D721Med (cell line): ENCODE data around the gene PPP1R27.

Experiments used
- DNase-seq: peaks from one replicate; pipeline ENCODE4 v3.0.0; 2011; ENCODE audit warnings: low spot score; ENCODE audit not compliant: insufficient read length
- FAIRE-seq: peaks from 2 replicates; lab custom pipeline; 2011; peaks lifted over from hg19 to GRCh38; lab: Jason Lieb, UNC
- TF ChIP-seq, protein P1 (sequence below): IDR thresholded peaks from 2 replicates; pipeline ENCODE4 v1.5.1; 2012; ENCODE audit warnings: mild to moderate bottlenecking, control low read depth; ENCODE audit not compliant: insufficient read depth; ENCODE audit errors: missing control alignments

The PPP1R27 gene, protein sequence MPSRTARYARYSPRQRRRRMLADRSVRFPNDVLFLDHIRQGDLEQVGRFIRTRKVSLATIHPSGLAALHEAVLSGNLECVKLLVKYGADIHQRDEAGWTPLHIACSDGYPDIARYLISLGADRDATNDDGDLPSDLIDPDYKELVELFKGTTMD

DNA sequence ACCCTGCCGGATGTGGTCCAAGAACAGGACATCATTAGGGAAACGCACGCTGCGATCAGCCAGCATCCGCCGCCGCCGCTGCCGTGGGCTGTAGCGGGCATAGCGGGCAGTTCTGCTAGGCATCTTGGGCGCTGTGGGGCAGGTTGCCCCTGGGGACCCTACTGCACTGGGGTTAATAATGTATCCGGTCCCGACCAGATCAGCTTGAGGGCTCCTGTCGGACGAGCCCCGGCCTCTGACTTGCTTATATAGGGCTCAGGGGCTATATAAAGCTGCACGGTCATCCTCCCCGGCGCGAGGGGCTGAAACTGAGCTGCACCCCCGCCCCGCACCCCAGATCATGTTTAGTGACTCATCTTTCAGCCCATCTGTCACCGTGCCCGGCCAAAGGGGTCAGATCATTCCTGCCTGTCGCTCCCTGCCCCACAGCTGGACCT, at the start of gene PPP1R27:
TSS of gene PPP1R27 (minus strand) at position 220 of the 437 bp plus-strand sequence. CDS start at position 123, 97 bp downstream.
- TF ChIP-seq, protein P1, sequence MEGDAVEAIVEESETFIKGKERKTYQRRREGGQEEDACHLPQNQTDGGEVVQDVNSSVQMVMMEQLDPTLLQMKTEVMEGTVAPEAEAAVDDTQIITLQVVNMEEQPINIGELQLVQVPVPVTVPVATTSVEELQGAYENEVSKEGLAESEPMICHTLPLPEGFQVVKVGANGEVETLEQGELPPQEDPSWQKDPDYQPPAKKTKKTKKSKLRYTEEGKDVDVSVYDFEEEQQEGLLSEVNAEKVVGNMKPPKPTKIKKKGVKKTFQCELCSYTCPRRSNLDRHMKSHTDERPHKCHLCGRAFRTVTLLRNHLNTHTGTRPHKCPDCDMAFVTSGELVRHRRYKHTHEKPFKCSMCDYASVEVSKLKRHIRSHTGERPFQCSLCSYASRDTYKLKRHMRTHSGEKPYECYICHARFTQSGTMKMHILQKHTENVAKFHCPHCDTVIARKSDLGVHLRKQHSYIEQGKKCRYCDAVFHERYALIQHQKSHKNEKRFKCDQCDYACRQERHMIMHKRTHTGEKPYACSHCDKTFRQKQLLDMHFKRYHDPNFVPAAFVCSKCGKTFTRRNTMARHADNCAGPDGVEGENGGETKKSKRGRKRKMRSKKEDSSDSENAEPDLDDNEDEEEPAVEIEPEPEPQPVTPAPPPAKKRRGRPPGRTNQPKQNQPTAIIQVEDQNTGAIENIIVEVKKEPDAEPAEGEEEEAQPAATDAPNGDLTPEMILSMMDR, result no peak
- DNase-seq, result no peak
- no peak for FAIRE-seq

DNA sequence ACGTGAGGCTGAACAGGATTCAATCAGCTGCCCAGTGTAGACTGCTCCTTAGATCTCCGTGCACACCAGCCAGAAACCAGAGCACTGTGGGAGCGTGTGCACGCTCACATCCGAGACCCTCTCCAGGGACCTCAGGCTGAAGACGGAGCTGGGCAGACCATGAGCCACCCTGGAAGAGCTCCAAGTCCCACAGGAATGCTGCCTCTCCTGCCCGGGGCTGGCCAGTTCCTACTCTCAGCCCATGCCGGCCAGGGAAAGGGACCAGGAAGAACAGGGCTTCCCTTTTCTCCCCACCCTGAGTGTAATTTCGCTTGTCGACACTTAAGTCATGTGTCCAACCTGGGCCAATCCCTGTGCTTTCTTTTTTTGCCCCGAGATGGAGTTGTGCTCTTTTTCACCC, 49.7 kb upstream of the PPP1R27 start:
- DNase-seq, result no peak
- TF ChIP-seq, protein P1, result no peak
- FAIRE-seq, result no peak

DNA sequence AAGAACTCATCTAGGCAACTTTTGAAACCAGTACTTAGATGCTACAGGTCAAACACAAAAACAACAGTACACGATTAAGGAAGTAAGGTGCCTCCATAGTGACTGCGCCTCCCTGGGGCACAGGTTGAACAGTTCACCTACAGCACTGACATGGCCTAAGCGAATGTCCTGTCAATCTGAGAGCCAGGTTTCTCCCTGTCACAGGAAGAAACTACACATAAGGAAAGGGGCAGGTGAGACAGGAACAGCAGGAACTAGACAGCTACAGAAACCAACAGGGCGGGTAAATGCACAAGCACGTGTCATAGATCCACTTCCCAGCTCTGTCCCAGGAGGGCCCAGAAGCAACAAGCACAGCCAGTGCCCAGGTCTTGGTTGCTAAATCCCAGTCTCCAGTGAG, 44.3 kb upstream of the PPP1R27 start:
- FAIRE-seq, result no peak
- TF ChIP-seq, protein P1, result no peak
- DNase-seq, result no peak

DNA sequence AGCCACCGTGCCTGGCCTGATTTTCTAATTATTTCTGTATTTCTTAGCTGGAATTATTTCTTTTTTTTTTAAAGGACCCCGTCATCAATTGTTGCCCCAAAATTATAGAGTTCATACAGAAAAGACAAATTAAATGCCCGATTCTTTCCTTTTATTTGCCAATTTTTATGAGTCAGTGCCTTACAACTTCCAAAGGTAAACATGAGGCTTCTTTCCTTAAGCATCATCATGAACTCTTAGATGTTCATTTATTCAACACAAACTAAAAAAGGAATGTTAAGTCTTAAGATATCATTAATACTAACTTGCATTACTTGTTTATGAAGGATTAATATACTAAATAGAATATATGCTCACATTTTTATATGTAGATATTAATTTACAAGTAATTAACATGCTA, 43.4 kb upstream of the PPP1R27 start:
- FAIRE-seq (no peak), DNase-seq (no peak)
- TF ChIP-seq, protein P1, result no peak

DNA sequence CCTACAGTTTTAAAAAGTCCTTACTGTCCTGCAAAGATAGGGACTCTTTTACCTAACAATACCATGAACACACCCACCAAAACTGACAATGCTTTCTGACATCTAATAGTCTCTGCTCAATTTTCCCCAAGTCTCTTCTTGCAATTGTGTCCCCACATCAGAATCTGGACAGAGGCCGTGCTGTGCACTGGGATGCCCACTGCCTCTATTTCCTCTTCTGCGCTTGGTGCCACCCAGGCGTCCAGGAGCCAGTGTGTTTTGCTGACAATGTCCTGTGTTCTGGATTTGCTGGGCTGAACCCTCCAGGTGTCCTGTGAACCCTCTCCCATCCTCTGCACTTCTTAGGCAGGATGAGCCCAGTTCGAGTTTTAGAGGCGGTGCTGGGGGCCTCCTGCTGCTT, 42.7 kb upstream of the PPP1R27 start:
- DNase-seq, result no peak

DNA sequence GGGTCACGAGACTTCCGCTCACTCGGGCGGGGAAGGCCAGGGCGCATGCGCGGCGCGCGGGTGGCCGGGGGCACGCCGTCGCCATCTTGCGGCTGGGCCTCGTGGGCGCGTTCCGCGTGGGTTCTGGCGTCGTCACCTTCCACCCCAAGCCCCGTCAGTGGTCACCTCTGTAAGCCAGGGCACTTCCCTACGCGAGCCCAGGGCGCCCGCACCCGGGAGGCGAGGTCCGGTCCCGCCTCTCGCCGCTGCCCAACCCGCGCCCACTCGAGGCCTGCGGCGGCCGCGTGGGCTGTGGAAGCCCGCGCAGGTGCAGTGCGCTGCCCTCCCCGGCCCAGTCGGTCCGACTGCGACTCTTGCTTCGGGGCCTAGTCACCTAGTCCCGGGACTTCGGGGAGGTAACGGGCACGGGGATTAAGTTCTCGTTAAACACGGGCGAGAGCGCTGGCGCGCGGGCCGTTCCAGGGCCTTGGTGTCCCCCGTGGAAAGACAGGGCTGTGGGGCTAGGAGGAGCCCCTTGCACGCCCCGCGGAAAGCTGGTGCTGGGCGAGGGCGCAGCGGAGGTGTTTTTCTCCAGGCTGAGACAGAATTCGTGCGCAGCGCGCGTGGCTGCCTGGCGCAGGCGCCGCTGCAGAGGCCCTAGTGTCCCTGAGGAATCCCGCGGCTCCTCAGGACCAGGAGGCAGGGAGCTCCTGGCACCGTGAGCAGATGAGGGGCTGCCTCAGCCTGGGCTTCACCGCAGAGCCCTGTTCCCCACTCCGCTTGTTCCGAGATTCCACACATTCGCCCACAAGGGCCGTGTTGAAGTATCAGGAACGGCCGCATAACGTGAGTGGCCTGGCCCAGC, 36.8 kb upstream of the PPP1R27 start:
- no peak for FAIRE-seq
- DNase-seq, result peak; percentile 95
- TF ChIP-seq, protein P1, result peak; percentile 27

More for the DNA sequence above, 42.7 kb upstream of the PPP1R27 start:
- FAIRE-seq, result no peak
- TF ChIP-seq, protein P1, result no peak

DNA sequence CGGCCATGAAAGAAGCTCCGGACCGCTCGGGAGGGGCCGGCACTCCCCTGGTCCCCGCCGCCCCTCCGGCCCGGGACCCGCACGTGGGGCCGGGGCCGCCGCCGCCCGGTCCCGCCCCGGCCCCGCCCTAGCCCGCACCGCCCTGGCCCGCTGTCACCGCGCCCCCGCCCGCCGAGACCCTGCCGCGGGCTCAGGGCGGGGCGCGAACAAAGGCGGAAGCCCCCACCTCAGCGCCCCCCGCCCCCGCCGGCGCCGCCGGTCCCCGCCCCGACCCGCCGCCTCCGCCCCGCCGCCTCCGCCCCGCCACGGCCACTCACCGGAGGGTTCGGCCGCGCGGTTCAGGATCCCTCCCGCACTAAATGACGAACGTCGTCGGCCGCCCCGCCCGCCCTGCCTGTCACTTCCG, 36.1 kb upstream of the PPP1R27 start, which contains the start of gene ARHGDIA:
TSS of gene ARHGDIA (minus strand) at position 357 of the 406 bp plus-strand sequence. CDS start 1,407 bp downstream, outside the sequence.
- FAIRE-seq (no peak), DNase-seq (no peak)
- TF ChIP-seq, protein P1, result no peak
